Duodenal mucosa (tissue), 2 donors: Measurements from ENCODE around the gene TCF25.

ENCODE experiments used
- H3K27ac ChIP-seq: one replicate; pipeline ENCODE4 v1.7.0; 2013; ENCODE audit warnings: low read depth, low read length
- H3K27me3 ChIP-seq, 2 donors: one replicate each; pipeline ENCODE4 v1.7.0; 2013; ENCODE audit warnings: low read length in 2 of 2, control low read depth in 1 of 2; ENCODE audit not compliant: insufficient read depth in 2 of 2, control insufficient read depth in 1 of 2
- H3K36me3 ChIP-seq, 2 donors: one replicate each; pipeline ENCODE4 v1.7.0; 2013; ENCODE audit warnings: low read length in 2 of 2, control low read depth in 1 of 2; ENCODE audit not compliant: insufficient read depth in 2 of 2, control insufficient read depth in 1 of 2
- H3K4me1 ChIP-seq, 2 donors: one replicate each; pipeline ENCODE4 v1.7.0; 2013; ENCODE audit warnings: low read length in 2 of 2, control low read depth in 1 of 2; ENCODE audit not compliant: insufficient read depth in 2 of 2, control insufficient read depth in 1 of 2
- H3K4me3 ChIP-seq, 2 donors: one replicate each; pipeline ENCODE4 v1.7.0; 2013; ENCODE audit warnings: low read length in 2 of 2, low read depth in 1 of 2
- H3K9ac ChIP-seq, 2 donors: one replicate each; pipeline ENCODE4 v1.7.0; 2013; ENCODE audit warnings: low read length in 2 of 2, low read depth in 1 of 2
- H3K9me3 ChIP-seq, 2 donors: one replicate each; pipeline ENCODE4 v1.7.0; 2013; ENCODE audit warnings: low read length in 2 of 2, control low read depth in 1 of 2; ENCODE audit not compliant: control insufficient read depth in 1 of 2

The TCF25 gene

DNA sequence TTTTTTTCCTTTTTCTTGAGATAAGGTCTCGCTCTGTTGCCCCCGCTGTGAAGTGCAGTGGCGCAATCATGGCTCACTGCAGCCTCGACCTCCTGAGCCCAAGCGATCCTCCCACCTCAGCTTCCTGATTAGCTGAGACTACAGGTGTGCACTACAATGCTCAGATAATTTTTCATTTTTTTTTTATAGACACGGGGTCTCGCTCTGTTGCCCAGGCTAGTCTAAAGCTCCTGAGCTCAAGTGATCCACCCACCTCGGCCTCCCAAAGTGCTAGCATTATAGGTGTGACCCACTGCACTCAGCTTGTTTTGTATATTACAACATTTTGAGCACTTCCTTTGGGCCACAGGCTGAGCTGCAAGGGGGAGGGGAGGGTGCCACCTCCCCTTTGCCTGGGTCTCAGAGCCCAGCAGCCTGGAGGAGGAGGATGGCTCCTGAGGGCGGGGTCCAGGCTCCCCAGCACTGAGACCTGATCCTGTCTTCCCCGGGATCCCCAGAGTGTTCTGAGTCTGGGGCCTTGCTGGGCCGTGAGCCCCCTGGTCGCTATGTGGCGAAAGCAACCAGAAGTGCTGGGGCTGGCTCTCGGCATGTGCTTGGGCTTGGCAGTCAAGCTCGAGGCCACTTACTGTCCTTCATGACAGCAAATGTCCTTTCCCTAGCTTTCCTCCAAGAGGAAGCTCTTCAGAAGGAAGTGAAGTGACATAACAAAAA, 83.3 kb downstream of the TCF25 start:
- Histone ChIP-seq H3K27ac (no peak overlapping the region), H3K9ac (no peak overlapping the region), H3K9me3 (no peaks in the 10 kb centered on the region), H3K4me3 (no peak overlapping the region), H3K27me3 (no peaks in the 10 kb centered on the region), H3K4me1 (peaks cover 7 to 14% of the 10 kb centered on the region in 2 donors), H3K36me3 (peaks cover 4 to 39% of the 10 kb centered on the region in 2 donors)

DNA sequence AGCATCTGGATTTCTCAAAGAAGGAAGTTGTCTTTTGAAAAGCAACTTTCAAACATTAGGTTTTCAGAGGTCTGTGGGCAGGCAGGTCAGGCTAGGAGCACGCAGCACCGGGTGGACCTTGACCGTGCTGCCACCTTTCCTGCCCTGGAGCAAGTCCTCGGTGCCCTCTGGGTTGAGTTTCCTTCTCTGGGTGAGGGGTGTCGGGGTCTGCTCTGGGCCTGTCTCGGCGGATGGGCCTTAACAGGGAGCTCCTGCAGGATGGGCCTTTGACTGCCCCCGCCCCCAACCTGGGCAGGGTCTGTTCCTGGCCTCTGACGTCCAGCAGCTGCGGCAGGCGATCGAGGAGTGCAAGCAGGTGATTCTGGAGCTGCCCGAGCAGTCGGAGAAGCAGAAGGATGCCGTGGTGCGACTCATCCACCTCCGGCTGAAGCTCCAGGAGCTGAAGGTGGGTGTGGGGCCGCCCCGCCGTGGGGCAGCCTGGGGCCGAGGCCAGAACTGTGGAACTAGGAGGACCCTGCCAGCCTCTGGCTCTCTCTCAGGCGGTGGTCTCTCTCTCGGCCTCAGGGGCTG, 83.9 kb downstream of the TCF25 start:
- Histone ChIP-seq H3K36me3 (peaks cover 4 to 43% of the 10 kb centered on the region in 2 donors), H3K4me3 (no peak overlapping the region), H3K27ac (no peak overlapping the region)

DNA sequence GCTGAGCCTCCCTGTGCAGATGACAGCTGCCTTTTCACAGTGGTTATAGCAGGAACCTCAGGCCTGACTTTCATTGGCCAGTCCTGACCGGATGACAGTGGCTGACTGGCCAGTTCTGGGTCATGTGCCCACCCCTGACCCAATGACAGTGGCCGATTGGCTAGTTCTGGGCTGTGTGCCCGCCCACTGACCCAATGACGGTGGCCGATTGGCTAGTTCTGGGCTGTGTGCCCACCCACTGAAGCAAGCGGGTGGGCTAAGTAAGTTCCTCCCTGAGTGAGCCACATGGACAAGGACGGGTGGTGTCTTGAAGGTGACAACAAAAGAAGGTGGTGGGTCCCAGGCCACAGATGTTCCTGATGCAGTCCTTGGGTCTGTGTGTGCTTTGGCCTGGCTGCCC, 84.7 kb downstream of the TCF25 start:
- H3K9ac ChIP-seq: no peak overlapping the region
- H3K36me3 ChIP-seq: peaks cover 4 to 47% of the 10 kb centered on the region in 2 donors
- no peaks in the 10 kb centered on the region for H3K9me3 ChIP-seq
- no peaks in the 10 kb centered on the region for H3K27me3 ChIP-seq
- no peak overlapping the region for H3K4me3 ChIP-seq
- no peak overlapping the region for H3K27ac ChIP-seq
- H3K4me1 ChIP-seq: peaks cover 7 to 14% of the 10 kb centered on the region in 2 donors

More for the DNA sequence above, 83.9 kb downstream of the TCF25 start:
- no peaks in the 10 kb centered on the region for H3K27me3 ChIP-seq
- no peak overlapping the region for H3K9ac ChIP-seq
- H3K9me3 ChIP-seq: no peaks in the 10 kb centered on the region
- peaks cover 7 to 14% of the 10 kb centered on the region in 2 donors for H3K4me1 ChIP-seq

DNA sequence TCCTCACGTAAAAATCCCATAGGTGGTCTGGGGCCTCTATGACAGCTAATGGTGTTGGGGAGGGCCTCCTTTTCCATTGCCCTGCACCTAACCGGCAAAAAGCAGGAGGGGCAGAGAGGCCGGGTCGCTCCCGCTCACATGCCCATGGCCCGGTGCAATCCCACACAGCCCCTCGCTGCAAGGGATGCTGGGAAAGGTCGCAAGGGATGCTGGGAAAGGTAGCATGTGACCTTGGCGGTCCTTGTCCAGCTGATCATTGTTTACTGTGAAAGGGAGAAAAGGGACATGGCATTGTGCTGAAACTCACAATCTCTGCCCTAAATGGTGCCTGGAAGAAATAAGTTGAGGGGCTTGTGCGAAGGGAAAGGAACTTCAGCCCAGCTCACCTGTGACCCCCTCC, 85.2 kb downstream of the TCF25 start:
- Histone ChIP-seq H3K27me3 (no peaks in the 10 kb centered on the region), H3K4me1 (peaks cover 7 to 8% of the 10 kb centered on the region in 2 donors), H3K27ac (no peak overlapping the region), H3K9me3 (no peaks in the 10 kb centered on the region), H3K4me3 (no peak overlapping the region), H3K9ac (no peak overlapping the region), H3K36me3 (peaks cover 4 to 47% of the 10 kb centered on the region in 2 donors)

DNA sequence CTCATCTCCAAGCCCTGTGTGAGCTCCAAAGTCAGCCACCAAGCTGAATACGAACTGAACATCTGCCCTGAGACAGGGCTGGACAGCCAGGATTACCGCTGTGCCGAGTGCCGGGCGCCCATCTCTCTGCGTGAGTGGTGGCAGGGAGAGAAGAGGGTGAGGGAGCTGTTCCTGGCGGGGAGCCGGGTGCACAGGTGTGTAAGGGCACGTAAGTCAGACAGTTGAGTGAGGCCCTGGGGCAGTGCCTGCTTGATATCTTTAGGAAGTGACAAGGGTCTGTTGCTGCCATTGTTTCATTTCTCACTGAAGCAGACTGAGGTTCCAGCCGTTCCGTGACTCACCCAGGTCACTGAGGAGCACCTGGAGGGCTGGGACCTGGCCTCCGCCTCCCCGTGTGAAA, 87.6 kb downstream of the TCF25 start:
- no peaks in the 10 kb centered on the region for H3K27me3 ChIP-seq
- no peaks in the 10 kb centered on the region for H3K4me1 ChIP-seq
- no peak overlapping the region for H3K27ac ChIP-seq
- H3K9me3 ChIP-seq: no peaks in the 10 kb centered on the region
- no peak overlapping the region for H3K9ac ChIP-seq
- H3K36me3 ChIP-seq: peaks cover 4 to 42% of the 10 kb centered on the region in 2 donors
- H3K4me3 ChIP-seq: no peak overlapping the region
